HG03108 (cell line): ENCODE measurements around the gene AGR2.

Experiments used
- ATAC-seq: cut with Tn5 transposase; IDR thresholded peaks from one replicate; pipeline ENCODE4 v1.9.1; 2021; ENCODE audit warnings: moderate library complexity; ENCODE audit not compliant: unreplicated experiment

The AGR2 gene

GRCh38 chr7:16743236-16743635 is 61.6 kb downstream of the AGR2 start:
- no peak for ATAC-seq

GRCh38 chr7:16742547-16742946 is 62.3 kb downstream of the AGR2 start:
- no peak for ATAC-seq
